H1 (cell line): ENCODE results near the gene ARHGAP35. TPM values are rescaled to one million over a fixed set of nuclear protein-coding genes. Genes with fewer than 3 reads are reported as not detected.

Experiments used
- ASH2L ChIP-seq: fragments of 200-600, 300-600 bp; sonication (generic); IDR thresholded peaks from one replicate; pipeline ENCODE4 v1.7.1; 2017; ENCODE audit warnings: low read length
- BRCA1 ChIP-seq: IDR thresholded peaks from 2 replicates; pipeline ENCODE4 v1.6.1; 2012; ENCODE audit warnings: low read depth, low read length, improper control_type of control experiment
- EZH2 ChIP-seq: fragments of 200-600 bp; sonication (generic); IDR thresholded peaks from 2 replicates; pipeline ENCODE4 v1.7.1; 2012; ENCODE audit warnings: low read depth, mild to moderate bottlenecking, moderate library complexity, low read length, inconsistent platforms; ENCODE audit not compliant: severe bottlenecking
- HDAC6 ChIP-seq: IDR thresholded peaks from one replicate; pipeline ENCODE4 v1.7.1; 2012; ENCODE audit warnings: low read depth, mild to moderate bottlenecking, inconsistent platforms, low read length, moderate library complexity
- SIN3A ChIP-seq, 2 experiments: IDR thresholded peaks in 1 of 2; conservative IDR thresholded peaks in 1 of 2; 2 replicates each; pipeline ENCODE4 v1.6.1; 2011 to 2012; ENCODE audit warnings: low read length in 2 of 2, improper control_type of control experiment in 1 of 2, low read depth in 1 of 2, mild to moderate bottlenecking in 1 of 2
- SP1 ChIP-seq: IDR thresholded peaks from 2 replicates; pipeline ENCODE4 v1.6.1; 2011; ENCODE audit warnings: low read depth, low read length
- YY1 ChIP-seq: IDR thresholded peaks from 2 replicates; pipeline ENCODE4 v1.6.1; 2011; ENCODE audit warnings: low read depth, mild to moderate bottlenecking, low read length
- polyA plus RNA-seq, 7 experiments: library from polyadenylated mRNA; depleted of rRNA in 3 of 7; stranded (reverse) in 5 of 7; unstranded in 2 of 7; fragments of >200 nt in 5 of 7; fragments of 200-250 nt in 2 of 7; gene quantifications; 1 replicate in 5 of 7; 2 replicates in 1 of 7; 4 replicates in 1 of 7; pipeline versions ENCODE4 v1.2.1 to v1.2.3, GENCODE V29; 2011 to 2013; ENCODE audit warnings: missing spikeins in 2 of 7, mixed read lengths in 2 of 7
- total RNA-seq: library from RNA; stranded (reverse); fragmentation: NEBNext Ultra II Directional; extraction: Animal tissue kit (Norgen Biotek cat#: 25700); gene quantifications from 2 replicates; pipeline ENCODE4 v1.2.1, GENCODE V29; 2021
- TF ChIP-seq, protein P1 (sequence below), 3 experiments: IDR thresholded peaks; 1 replicate in 2 of 3; 2 replicates in 1 of 3; pipeline versions ENCODE4 v1.5.1 to v1.6.1; 2011; ENCODE audit warnings: low read length in 3 of 3, mild to moderate bottlenecking in 3 of 3, inconsistent platforms in 2 of 3, low read depth in 1 of 3, moderate library complexity in 1 of 3; ENCODE audit not compliant: insufficient read depth in 1 of 3; ENCODE audit errors: control extremely low read depth in 1 of 3

ARHGAP35 gene
- total and polyA plus RNA-seq, 2 of the 8 experiments (the other 6 are each of a cell fraction or from before 2014, with no cell fraction given), result 29.7 to 64.5 TPM

DNA sequence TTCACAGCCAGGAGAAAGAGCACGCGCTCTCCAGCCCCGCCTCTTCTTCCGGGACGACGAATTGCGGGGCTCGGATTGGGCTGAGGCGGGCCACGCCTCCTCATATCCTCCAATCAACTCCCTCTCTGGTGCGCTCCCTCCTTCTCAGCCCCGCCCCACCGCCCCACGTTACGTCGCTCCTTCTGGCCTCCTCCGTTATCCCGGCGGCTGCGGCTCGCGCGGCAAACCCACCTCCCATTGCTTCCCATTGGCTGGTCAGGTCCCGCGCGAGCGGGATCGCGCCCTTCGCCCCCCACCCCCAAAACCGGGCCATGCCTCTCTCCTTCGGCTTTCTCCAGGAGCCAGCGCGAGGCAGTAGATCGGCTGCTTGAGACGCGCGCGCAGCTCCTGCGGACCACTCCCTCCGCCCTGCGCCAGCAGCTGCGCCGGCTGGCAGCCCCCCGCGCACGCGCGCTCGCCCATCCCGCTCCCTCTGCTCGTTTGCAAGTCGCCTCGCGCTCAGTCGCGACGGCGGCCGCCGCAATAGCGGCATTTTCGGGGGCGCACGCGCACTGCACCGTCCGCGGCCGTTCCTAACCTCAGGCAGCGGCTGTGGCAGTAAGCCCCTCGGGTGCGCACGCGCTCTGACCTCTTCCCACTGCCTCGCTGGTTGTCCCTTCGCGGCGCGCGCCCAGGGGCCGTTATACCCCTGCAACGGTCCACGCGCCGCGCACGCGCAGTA is 512 bp upstream of the ARHGAP35 start (continued):
- peak; percentile 73 for TF ChIP-seq ASH2L
- no peak for TF ChIP-seq YY1
- no peak for TF ChIP-seq HDAC6
- TF ChIP-seq SP1, result peak; percentile 83
- peak; percentile 72 for TF ChIP-seq BRCA1
- TF ChIP-seq EZH2, result no peak
- TF ChIP-seq, protein P1, sequence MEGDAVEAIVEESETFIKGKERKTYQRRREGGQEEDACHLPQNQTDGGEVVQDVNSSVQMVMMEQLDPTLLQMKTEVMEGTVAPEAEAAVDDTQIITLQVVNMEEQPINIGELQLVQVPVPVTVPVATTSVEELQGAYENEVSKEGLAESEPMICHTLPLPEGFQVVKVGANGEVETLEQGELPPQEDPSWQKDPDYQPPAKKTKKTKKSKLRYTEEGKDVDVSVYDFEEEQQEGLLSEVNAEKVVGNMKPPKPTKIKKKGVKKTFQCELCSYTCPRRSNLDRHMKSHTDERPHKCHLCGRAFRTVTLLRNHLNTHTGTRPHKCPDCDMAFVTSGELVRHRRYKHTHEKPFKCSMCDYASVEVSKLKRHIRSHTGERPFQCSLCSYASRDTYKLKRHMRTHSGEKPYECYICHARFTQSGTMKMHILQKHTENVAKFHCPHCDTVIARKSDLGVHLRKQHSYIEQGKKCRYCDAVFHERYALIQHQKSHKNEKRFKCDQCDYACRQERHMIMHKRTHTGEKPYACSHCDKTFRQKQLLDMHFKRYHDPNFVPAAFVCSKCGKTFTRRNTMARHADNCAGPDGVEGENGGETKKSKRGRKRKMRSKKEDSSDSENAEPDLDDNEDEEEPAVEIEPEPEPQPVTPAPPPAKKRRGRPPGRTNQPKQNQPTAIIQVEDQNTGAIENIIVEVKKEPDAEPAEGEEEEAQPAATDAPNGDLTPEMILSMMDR (IDR thresholded peaks at IDR 0.05; ENCODE audit: control extremely low read depth in 1 of 3, insufficient read depth in 1 of 3, low read depth in 1 of 3, low read length in 3 of 3), result no peak
- 0 out of 4 replicates have a peak, but pooled peaks of 1 of the 2 experiments have one; percentile 37 for TF ChIP-seq SIN3A (conservative IDR thresholded peaks at IDR 0.05 in 1 of 2, IDR thresholded peaks at IDR 0.05 in 1 of 2; ENCODE audit: low read depth in 1 of 2, low read length in 2 of 2)
